Neutrophil (primary cell): ENCODE results near the gene CENATAC.
A peak's percentile ranks its signal among the peaks of the same experiment; 100 is the strongest.
"Not testable (repeated sequence)": the region's sequence is repeated elsewhere in the genome, so short reads cannot be mapped to it uniquely, and the experiment has no call there.

ENCODE experiments used
- H3K27ac ChIP-seq: fragments of 200-600 bp; sonication (generic); 2 replicates; pipeline ENCODE4 v1.5.1; 2016; ENCODE audit warnings: mild to moderate bottlenecking, moderate library complexity
- H3K27me3 ChIP-seq: fragments of 200-600 bp; sonication (generic); 2 replicates; pipeline ENCODE4 v1.6.0; 2016; ENCODE audit warnings: mild to moderate bottlenecking
- H3K36me3 ChIP-seq: fragments of 200-600 bp; sonication (generic); 2 replicates; pipeline ENCODE4 v1.5.1; 2017
- H3K4me1 ChIP-seq, 2 experiments: fragments of 200-600 bp in 1 of 2; sonication (generic) in 1 of 2; 1 replicate in 1 of 2; 2 replicates in 1 of 2; pipeline versions ENCODE4 v1.5.1 to v1.6.1; 2013 to 2016; ENCODE audit warnings: low read depth in 1 of 2, low read length in 1 of 2, mild to moderate bottlenecking in 1 of 2, moderate library complexity in 1 of 2; ENCODE audit not compliant: control insufficient read depth in 1 of 2, insufficient read depth in 1 of 2
- H3K4me3 ChIP-seq, 2 experiments: fragments of 200-600 bp in 1 of 2; sonication (generic) in 1 of 2; 1 replicate in 1 of 2; 2 replicates in 1 of 2; pipeline ENCODE4 v1.5.1; 2013 to 2016; ENCODE audit warnings: low read depth in 1 of 2, low read length in 1 of 2, mild to moderate bottlenecking in 1 of 2, moderate library complexity in 1 of 2
- H3K9me3 ChIP-seq: fragments of 200-600 bp; sonication (generic); 2 replicates; pipeline ENCODE4 v1.5.1; 2016
- CTCF ChIP-seq: fragments of 200-600 bp; sonication (generic); IDR thresholded peaks from 2 replicates; pipeline ENCODE4 v1.5.1; 2016; ENCODE audit warnings: antibody characterized with exemption

The CENATAC gene

GRCh38 chr11:118997627-118998387 is at the start of gene CENATAC:
TSS of gene CENATAC (plus strand) at chr11:118998138. CDS start at chr11:118998198, 60 bp downstream.
- no peaks in the 10 kb centered on the region for H3K27me3 ChIP-seq
- TF ChIP-seq CTCF, result peak; percentile 79
- H3K4me1 ChIP-seq, result peaks cover 18 to 20% of the 10 kb centered on the region in 2 experiments
- peak within 1 kb of the TSS; percentile 77 for H3K27ac ChIP-seq
- no peaks in the 10 kb centered on the region for H3K9me3 ChIP-seq
- peaks cover 29% of the 10 kb centered on the region for H3K36me3 ChIP-seq
- peak within 1 kb of the TSS; percentile 65 to 76 for H3K4me3 ChIP-seq

GRCh38 chr11:118953265-118953664 is 44.7 kb upstream of the CENATAC start:
- TF ChIP-seq CTCF, result no peak
- H3K36me3 ChIP-seq, result no peaks in the 10 kb centered on the region
- H3K27ac ChIP-seq, result no peak overlapping the region
- peaks cover 12% of the 10 kb centered on the region for H3K27me3 ChIP-seq
- no peaks in the 10 kb centered on the region for H3K9me3 ChIP-seq
- no peak overlapping the region for H3K4me3 ChIP-seq
- H3K4me1 ChIP-seq, result no peaks in the 10 kb centered on the region

- H3K4me1 ChIP-seq, H3K27ac ChIP-seq, H3K36me3 ChIP-seq, H3K9me3 ChIP-seq, H3K4me3 ChIP-seq: not testable (repeated sequence)
- H3K27me3 ChIP-seq, result peaks cover 11% of the 10 kb centered on the region
Observed at GRCh38 chr11:118953976-118954375, 44.0 kb upstream of the CENATAC start.

GRCh38 chr11:118956094-118956846 is 41.7 kb upstream of the CENATAC start, which contains the start of gene UPK2:
TSS of gene UPK2 (plus strand) at chr11:118956298. CDS start at chr11:118956351, 53 bp downstream.
- peaks cover 11% of the 10 kb centered on the region for H3K27me3 ChIP-seq
- H3K4me1 ChIP-seq, result no peaks in the 10 kb centered on the region
- no peak within 1 kb of the TSS for H3K27ac ChIP-seq
- H3K4me3 ChIP-seq, result no peak within 1 kb of the TSS
- TF ChIP-seq CTCF, result peak; percentile 85
- no peaks in the 10 kb centered on the region for H3K36me3 ChIP-seq
- H3K9me3 ChIP-seq, result no peaks in the 10 kb centered on the region

GRCh38 chr11:118956847-118957469 is 41.0 kb upstream of the CENATAC start:
- H3K27me3 ChIP-seq, result peaks cover 11% of the 10 kb centered on the region
- H3K9me3 ChIP-seq, result no peaks in the 10 kb centered on the region
- H3K4me3 ChIP-seq, result no peak overlapping the region
- H3K36me3 ChIP-seq, result no peaks in the 10 kb centered on the region
- H3K4me1 ChIP-seq, result no peaks in the 10 kb centered on the region
- H3K27ac ChIP-seq, result no peak overlapping the region
- TF ChIP-seq CTCF, result peak; percentile 14
